ENCODE data around the gene LYPD6B. TPM values are rescaled to one million over a fixed set of nuclear protein-coding genes. Genes with fewer than 3 reads are reported as not detected.

Gene LYPD6B
- polyA plus RNA-seq, 3 donors, result not detected

DNA sequence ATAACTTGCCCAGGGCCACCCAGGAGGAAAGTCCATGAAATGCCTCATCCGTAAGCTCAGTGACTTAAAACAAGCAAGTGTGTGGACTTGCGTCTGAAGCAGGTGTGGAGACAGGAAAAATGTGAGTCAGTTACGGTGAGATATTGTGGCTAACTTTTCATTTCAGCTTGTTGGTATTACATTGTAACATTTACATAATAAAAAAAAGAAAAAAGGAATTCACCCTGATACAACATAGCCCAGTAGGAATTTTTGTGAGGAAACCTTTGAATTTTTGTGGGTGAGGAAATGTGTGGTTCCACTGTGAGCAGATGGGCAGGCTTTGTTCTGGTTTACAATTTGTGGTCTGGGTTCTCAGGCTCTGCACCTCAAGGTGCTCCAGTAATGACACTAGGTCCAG is 33.7 kb upstream of the LYPD6B start:
- no peak overlapping the region for H3K4me3 Mint-ChIP-seq
- peaks cover 5% of the 10 kb centered on the region for H3K4me1 Mint-ChIP-seq

DNA sequence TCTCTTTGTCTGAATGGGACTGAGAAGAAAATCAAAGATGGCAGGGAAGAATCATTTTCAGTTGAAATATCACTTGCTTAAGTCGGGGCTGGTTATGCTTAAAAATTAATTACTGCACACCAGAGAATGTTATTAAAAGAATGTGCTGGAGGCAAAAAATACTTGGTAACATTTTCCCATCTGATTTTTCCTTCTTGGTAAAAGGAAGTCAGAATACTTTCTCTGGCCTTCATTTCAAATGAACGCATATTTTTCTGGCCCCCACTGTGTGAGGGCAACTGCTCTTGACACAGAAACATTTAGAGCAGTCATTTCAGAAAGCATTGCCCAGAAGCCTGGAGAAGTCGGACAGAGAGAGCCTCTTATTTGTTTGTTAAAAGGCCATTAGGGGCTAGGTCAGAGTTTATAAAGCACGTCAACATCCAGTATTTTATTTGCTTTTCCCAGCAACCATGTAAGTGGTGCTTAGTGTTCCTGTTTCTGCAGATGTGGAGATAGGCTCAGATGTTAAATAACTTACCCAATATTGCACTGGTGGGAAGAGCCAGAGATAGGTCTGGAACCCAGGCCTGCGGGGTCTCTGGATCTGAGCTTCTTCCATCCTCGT is 32.9 kb upstream of the LYPD6B start:
- 100% methylated on average over 2 of the region's 6 CpGs for WGBS (ENCODE audit: insufficient coverage)
- Histone ChIP-seq H2AFZ (ENCODE audit: insufficient read depth, low read depth, low read length, poor library complexity, severe bottlenecking) (no peak overlapping the region), H3K9ac (ENCODE audit: insufficient read depth, low read length, poor library complexity, severe bottlenecking) (no peak overlapping the region), H3K4me1 (ENCODE audit: control insufficient read depth in 1 of 2, insufficient read depth in 2 of 2, low read length in 2 of 2) (no peaks in the 10 kb centered on the region), H4K20me1 (ENCODE audit: insufficient read depth, low read length) (no peaks in the 10 kb centered on the region), H3K9me3 (replicated peaks in 1 of 2; ENCODE audit: control insufficient read depth in 1 of 2, insufficient read depth in 1 of 2, low read length in 2 of 2) (no peaks in the 10 kb centered on the region), H3K79me2 (ENCODE audit: insufficient read depth, low read length) (no peaks in the 10 kb centered on the region), H3K4me3 (replicated peaks in 1 of 3; ENCODE audit: low read depth in 2 of 3, low read length in 3 of 3) (no peak overlapping the region), H3K27me3 (ENCODE audit: control insufficient read depth in 2 of 2, insufficient read depth in 2 of 2, low read length in 2 of 2) (no peaks in the 10 kb centered on the region), H3K27ac (ENCODE audit: low read depth in 1 of 2, low read length in 2 of 2) (no peak overlapping the region), H3K36me3 (replicated peaks in 1 of 2; ENCODE audit: control insufficient read depth in 1 of 2, insufficient read depth in 2 of 2, low read length in 2 of 2) (no peaks in the 10 kb centered on the region), H3K4me2 (replicated peaks; ENCODE audit: extremely low read depth, low read length, poor library complexity, severe bottlenecking) (no peak overlapping the region)
- H3K4me1 Mint-ChIP-seq, result peaks cover 2% of the 10 kb centered on the region
- no peak overlapping the region for H3K27ac Mint-ChIP-seq
- H3K27me3 Mint-ChIP-seq (ENCODE audit: low read depth in 3 of 3), result peaks cover 1 to 9% (median 1%) of the 10 kb centered on the region in 3 donors
- intact Hi-C loops (cut with micrococcal nuclease), result no loop called here
- DNase-seq, result no peak
- H3K4me3 Mint-ChIP-seq, result no peak overlapping the region
- H3K36me3 Mint-ChIP-seq, result no peaks in the 10 kb centered on the region
- TF ChIP-seq, protein P1, sequence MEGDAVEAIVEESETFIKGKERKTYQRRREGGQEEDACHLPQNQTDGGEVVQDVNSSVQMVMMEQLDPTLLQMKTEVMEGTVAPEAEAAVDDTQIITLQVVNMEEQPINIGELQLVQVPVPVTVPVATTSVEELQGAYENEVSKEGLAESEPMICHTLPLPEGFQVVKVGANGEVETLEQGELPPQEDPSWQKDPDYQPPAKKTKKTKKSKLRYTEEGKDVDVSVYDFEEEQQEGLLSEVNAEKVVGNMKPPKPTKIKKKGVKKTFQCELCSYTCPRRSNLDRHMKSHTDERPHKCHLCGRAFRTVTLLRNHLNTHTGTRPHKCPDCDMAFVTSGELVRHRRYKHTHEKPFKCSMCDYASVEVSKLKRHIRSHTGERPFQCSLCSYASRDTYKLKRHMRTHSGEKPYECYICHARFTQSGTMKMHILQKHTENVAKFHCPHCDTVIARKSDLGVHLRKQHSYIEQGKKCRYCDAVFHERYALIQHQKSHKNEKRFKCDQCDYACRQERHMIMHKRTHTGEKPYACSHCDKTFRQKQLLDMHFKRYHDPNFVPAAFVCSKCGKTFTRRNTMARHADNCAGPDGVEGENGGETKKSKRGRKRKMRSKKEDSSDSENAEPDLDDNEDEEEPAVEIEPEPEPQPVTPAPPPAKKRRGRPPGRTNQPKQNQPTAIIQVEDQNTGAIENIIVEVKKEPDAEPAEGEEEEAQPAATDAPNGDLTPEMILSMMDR (IDR thresholded peaks at IDR 0.05), result no peak
- H3K9me3 Mint-ChIP-seq, result no peaks in the 10 kb centered on the region

More for the DNA sequence above, 33.7 kb upstream of the LYPD6B start:
- Histone ChIP-seq H3K4me2 (replicated peaks; ENCODE audit: extremely low read depth, low read length, poor library complexity, severe bottlenecking) (no peak overlapping the region), H3K9me3 (replicated peaks in 1 of 2; ENCODE audit: control insufficient read depth in 1 of 2, insufficient read depth in 1 of 2, low read length in 2 of 2) (no peaks in the 10 kb centered on the region), H3K4me3 (replicated peaks in 1 of 3; ENCODE audit: low read depth in 2 of 3, low read length in 3 of 3) (no peak overlapping the region), H3K79me2 (ENCODE audit: insufficient read depth, low read length) (no peaks in the 10 kb centered on the region), H3K27ac (ENCODE audit: low read depth in 1 of 2, low read length in 2 of 2) (no peak overlapping the region), H3K4me1 (ENCODE audit: control insufficient read depth in 1 of 2, insufficient read depth in 2 of 2, low read length in 2 of 2) (no peaks in the 10 kb centered on the region), H2AFZ (ENCODE audit: insufficient read depth, low read depth, low read length, poor library complexity, severe bottlenecking) (no peak overlapping the region), H3K36me3 (replicated peaks in 1 of 2; ENCODE audit: control insufficient read depth in 1 of 2, insufficient read depth in 2 of 2, low read length in 2 of 2) (no peaks in the 10 kb centered on the region), H3K27me3 (ENCODE audit: control insufficient read depth in 2 of 2, insufficient read depth in 2 of 2, low read length in 2 of 2) (no peaks in the 10 kb centered on the region), H3K9ac (ENCODE audit: insufficient read depth, low read length, poor library complexity, severe bottlenecking) (no peak overlapping the region), H4K20me1 (ENCODE audit: insufficient read depth, low read length) (no peaks in the 10 kb centered on the region)
- 80% methylated on average over 1 of the region's 3 CpGs for WGBS (ENCODE audit: insufficient coverage)
- intact Hi-C loops (cut with micrococcal nuclease), result no loop called here
- no peaks in the 10 kb centered on the region for H3K9me3 Mint-ChIP-seq
- peaks cover 1 to 7% (median 1%) of the 10 kb centered on the region in 3 donors for H3K27me3 Mint-ChIP-seq (ENCODE audit: low read depth in 3 of 3)
- H3K36me3 Mint-ChIP-seq, result no peaks in the 10 kb centered on the region
- TF ChIP-seq, protein P1 (IDR thresholded peaks at IDR 0.05), result no peak
- H3K27ac Mint-ChIP-seq, result no peak overlapping the region
- no peak for DNase-seq
